ENCODE measurements around the gene AFG3L2.

The AFG3L2 gene

DNA sequence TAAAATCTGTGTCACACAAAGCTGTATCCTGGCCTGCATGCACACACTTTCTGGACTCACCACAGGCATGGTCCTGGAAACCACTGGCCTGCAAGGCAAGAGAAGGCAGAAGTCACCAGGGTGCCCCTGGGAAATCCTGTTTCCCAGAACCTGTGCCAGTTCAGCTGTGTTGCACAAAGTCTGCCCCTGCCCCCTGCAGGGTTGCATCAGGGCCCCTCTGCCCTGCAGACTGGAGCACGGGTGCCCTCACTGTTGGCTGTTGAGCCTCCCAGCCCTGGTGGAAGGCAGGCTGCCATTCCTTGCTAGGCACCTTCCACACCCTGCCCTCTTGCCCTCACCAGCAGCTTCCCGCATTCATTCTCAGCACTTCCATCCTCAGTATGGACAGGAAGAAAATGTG, 86.9 kb downstream of the AFG3L2 start:
- DNase-seq: no peak
- no peak overlapping the region for H3K4me3 ChIP-seq (ENCODE audit: low read depth, low read length)
- in situ Hi-C loops (cut with HindIII; ENCODE audit: low pct_ligation_motif_present, low sequenced_read_pairs): loop anchor here (10.0 kb wide), 1 partner anchor 45 kb away; no protein-coding TSS in a partner anchor
- H3K27me3 ChIP-seq (replicated peaks): no peaks in the 10 kb centered on the region
- TF ChIP-seq, protein P1, sequence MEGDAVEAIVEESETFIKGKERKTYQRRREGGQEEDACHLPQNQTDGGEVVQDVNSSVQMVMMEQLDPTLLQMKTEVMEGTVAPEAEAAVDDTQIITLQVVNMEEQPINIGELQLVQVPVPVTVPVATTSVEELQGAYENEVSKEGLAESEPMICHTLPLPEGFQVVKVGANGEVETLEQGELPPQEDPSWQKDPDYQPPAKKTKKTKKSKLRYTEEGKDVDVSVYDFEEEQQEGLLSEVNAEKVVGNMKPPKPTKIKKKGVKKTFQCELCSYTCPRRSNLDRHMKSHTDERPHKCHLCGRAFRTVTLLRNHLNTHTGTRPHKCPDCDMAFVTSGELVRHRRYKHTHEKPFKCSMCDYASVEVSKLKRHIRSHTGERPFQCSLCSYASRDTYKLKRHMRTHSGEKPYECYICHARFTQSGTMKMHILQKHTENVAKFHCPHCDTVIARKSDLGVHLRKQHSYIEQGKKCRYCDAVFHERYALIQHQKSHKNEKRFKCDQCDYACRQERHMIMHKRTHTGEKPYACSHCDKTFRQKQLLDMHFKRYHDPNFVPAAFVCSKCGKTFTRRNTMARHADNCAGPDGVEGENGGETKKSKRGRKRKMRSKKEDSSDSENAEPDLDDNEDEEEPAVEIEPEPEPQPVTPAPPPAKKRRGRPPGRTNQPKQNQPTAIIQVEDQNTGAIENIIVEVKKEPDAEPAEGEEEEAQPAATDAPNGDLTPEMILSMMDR (IDR thresholded peaks at IDR 0.05; ENCODE audit: low read depth, low read length, missing control alignments): no peak
- no peaks in the 10 kb centered on the region for H3K36me3 ChIP-seq (replicated peaks)
- no peak overlapping the region for H3K27ac ChIP-seq

DNA sequence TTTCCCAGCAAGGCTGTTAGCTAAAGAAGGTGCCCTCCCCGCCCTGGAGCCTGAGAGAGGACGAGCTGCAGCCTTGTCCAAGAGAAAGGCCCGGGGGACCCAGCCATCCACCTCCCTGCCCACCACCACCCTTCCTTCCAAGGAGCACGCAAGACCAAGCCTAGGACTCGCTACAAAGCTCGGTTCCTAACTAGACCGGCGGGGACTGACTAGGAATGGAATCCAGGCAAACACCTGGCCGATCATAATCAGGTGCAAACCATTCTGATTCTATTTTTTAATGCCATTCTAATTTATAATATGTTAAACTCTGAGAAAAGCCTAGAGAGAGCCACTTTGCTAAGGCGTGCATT, 88.6 kb downstream of the AFG3L2 start:
- TF ChIP-seq, protein P1 (IDR thresholded peaks at IDR 0.05; ENCODE audit: low read depth, low read length, missing control alignments): no peak
- in situ Hi-C loops (cut with HindIII; ENCODE audit: low pct_ligation_motif_present, low sequenced_read_pairs): no loop called here
- DNase-seq: no peak
- Histone ChIP-seq H3K27me3 (replicated peaks) (no peaks in the 10 kb centered on the region), H3K27ac (peak overlapping the region; percentile 90), H3K4me3 (ENCODE audit: low read depth, low read length) (peak overlapping the region; percentile 58), H3K36me3 (replicated peaks) (no peaks in the 10 kb centered on the region)

DNA sequence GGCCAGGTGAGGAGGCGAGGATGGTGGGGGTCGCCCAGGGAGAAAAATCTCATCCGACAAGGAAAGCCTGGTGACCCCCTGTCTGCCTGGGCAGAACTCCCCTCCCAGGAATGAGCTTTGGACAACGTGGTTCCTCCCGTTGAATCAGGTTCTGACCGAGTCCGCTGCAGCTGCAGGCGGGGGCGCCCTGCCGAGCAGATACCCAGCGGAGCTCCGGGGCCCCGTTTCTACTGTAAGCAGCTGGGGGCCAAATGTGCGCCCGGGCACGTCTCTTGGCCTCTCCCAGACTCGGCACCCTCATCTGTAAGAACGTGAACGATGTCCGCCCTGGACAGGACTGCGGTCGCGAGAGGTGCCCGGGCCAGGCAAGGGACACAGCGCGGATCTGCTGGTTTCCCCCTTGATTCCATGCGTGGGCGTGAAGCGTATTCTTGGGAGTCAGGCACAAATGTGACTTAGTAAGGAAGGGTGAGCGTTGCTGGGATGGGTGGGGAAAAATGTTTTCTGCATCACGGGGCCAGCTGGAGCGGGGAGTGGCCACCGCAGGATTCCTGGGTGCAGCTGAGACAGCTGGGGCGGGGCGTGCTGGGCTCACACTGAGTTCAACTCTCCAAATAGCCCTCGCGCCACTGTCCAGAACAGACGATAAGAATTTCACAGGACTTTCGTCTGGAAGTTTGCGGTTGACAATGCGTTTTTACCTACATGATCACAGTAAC, 89.2 kb downstream of the AFG3L2 start:
- H3K27me3 ChIP-seq (replicated peaks): no peaks in the 10 kb centered on the region
- in situ Hi-C loops (cut with HindIII; ENCODE audit: low pct_ligation_motif_present, low sequenced_read_pairs): no loop called here
- TF ChIP-seq, protein P1 (IDR thresholded peaks at IDR 0.05; ENCODE audit: low read depth, low read length, missing control alignments): no peak
- peak overlapping the region; percentile 58 for H3K4me3 ChIP-seq (ENCODE audit: low read depth, low read length)
- no peaks in the 10 kb centered on the region for H3K36me3 ChIP-seq (replicated peaks)
- DNase-seq: peak; percentile 98
- peak overlapping the region; percentile 90 for H3K27ac ChIP-seq

DNA sequence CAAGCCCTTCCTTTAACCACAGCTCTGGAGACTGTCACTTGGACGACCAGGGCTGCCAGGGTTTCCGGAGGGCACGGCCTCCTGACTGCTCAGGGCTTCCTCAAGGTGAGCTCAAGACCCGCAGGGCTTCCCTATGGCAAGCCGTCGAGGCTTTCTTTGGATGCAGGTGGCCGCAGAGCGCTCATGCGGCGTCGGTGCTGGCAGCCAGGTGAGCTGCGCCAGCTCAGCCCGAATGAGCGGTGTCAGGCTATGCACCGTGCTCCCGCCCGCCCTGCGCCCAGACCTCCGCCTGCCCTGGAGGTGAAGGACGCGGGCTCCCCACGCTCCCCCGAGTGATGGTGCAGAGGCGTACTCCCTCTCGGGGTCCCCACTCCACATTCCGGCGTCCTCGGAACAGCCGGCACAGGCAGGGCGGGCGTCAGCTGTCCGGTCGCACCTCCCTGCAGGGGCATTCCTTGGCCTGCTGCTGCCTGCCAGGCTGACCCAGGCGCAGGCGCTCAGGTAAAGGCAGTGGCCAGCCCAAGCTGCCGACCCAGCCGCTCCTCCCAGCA, 89.8 kb downstream of the AFG3L2 start:
- DNase-seq: no peak
- no peaks in the 10 kb centered on the region for H3K36me3 ChIP-seq (replicated peaks)
- in situ Hi-C loops (cut with HindIII; ENCODE audit: low pct_ligation_motif_present, low sequenced_read_pairs): no loop called here
- no peaks in the 10 kb centered on the region for H3K27me3 ChIP-seq (replicated peaks)
- TF ChIP-seq, protein P1 (IDR thresholded peaks at IDR 0.05; ENCODE audit: low read depth, low read length, missing control alignments): no peak
- H3K27ac ChIP-seq: peak overlapping the region; percentile 90
- H3K4me3 ChIP-seq (ENCODE audit: low read depth, low read length): peak overlapping the region; percentile 58

DNA sequence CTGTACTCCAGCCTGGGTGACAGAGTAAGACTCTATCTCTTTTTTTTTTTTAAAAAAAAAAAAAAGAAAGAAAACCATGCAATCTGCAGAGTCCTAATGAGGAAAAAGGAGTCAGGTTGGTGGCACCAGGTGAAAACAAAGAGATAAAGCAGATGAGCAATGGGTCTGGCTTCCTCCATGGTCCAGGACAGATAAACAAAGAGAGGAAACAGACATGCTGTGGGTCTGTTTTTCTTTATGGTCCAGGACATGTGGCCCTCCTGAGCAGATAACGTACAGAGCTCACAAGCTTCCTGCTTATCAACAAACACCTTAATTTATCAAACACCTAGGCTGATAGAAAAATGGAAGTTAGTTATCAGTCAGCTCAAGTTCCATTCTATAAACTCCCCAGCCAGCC, 93.4 kb downstream of the AFG3L2 start:
- no peak for DNase-seq
- Histone ChIP-seq H3K4me3 (ENCODE audit: low read depth, low read length) (no peak overlapping the region), H3K36me3 (replicated peaks) (no peaks in the 10 kb centered on the region), H3K27ac (no peak overlapping the region), H3K27me3 (replicated peaks) (no peaks in the 10 kb centered on the region)
- TF ChIP-seq, protein P1 (IDR thresholded peaks at IDR 0.05; ENCODE audit: low read depth, low read length, missing control alignments): no peak
- in situ Hi-C loops (cut with HindIII; ENCODE audit: low pct_ligation_motif_present, low sequenced_read_pairs): no loop called here

Measured in brain microvascular endothelial cell (primary cell).